Activated T-helper 2 cell treated with anti-CD3 and anti-CD28 coated beads, Interferon-gamma antibody, Interleukin-2, Interleukin-4, amounts not matched to agents 10 μg/mL and 5 μg/mL and 100 μg/mL, durations not matched to agents 14 hours and 24 hours and 36 hours (primary cell): ENCODE results near the gene ZFP92. TPM values are rescaled to one million over a fixed set of nuclear protein-coding genes. Genes with fewer than 3 reads are reported as not detected.
"Not testable (repeated sequence)": the region's sequence is repeated elsewhere in the genome, so short reads cannot be mapped to it uniquely, and the experiment has no call there.

ENCODE experiments used
- DNase-seq: peaks from one replicate; pipeline ENCODE4 v3.0.0; 2021; ENCODE audit warnings: low spot score
- H3K27ac Mint-ChIP-seq: one replicate; pipeline ENCODE4 v1.8.0; 2021; ENCODE audit warnings: mixed read lengths
- H3K27me3 Mint-ChIP-seq: one replicate; pipeline ENCODE4 v1.8.0; 2021; ENCODE audit warnings: low read depth, mixed read lengths
- H3K36me3 Mint-ChIP-seq: one replicate; pipeline ENCODE4 v1.8.0; 2021; ENCODE audit warnings: low read depth, mixed read lengths
- H3K4me1 Mint-ChIP-seq: one replicate; pipeline ENCODE4 v1.8.0; 2021; ENCODE audit warnings: low read depth, mixed read lengths
- H3K4me3 Mint-ChIP-seq: one replicate; pipeline ENCODE4 v1.8.0; 2021; ENCODE audit warnings: low read depth, mild to moderate bottlenecking, moderate library complexity, mixed read lengths
- H3K9me3 Mint-ChIP-seq: one replicate; pipeline ENCODE4 v1.8.0; 2021; ENCODE audit warnings: mixed read lengths
- intact Hi-C: fragments of 100-400 bp; cut with micrococcal nuclease; formaldehyde crosslinking; loops from one replicate; pipeline ENCODE4 v1.15.1; 2023
- total RNA-seq: library from RNA; stranded (reverse); gene quantifications from 2 replicates; pipeline ENCODE4 v1.2.3, GENCODE V29; 2022

Gene ZFP92
- total RNA-seq, 1 donor from 2014 or later = 2.1 TPM

DNA sequence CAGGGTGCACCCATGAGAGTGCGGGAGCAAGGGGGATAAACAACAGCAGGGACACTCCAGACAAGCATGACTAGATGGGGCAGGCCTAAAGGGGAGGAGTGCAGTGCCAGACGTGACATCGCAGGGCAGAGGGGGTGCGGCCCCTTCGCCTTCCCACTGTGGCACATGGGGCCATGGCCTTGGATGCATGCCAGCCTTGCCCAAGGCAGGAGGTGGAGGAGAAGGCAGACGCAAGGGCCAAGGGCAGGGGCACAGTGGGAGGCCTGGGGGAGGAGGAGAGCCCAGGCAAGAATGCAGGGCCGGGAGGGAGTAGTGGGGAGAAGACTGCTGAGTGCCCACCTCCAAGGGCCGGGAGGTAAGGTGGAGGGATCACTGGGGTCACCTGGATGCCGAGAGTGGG lies 31.8 kb upstream of the ZFP92 start:
- no peaks in the 10 kb centered on the region for H3K9me3 Mint-ChIP-seq
- no peak overlapping the region for H3K4me3 Mint-ChIP-seq
- H3K27ac Mint-ChIP-seq = no peak overlapping the region
- no peaks in the 10 kb centered on the region for H3K4me1 Mint-ChIP-seq
- intact Hi-C loops = no loop called here
- H3K36me3 Mint-ChIP-seq = no peaks in the 10 kb centered on the region
- DNase-seq = no peak
- no peaks in the 10 kb centered on the region for H3K27me3 Mint-ChIP-seq

DNA sequence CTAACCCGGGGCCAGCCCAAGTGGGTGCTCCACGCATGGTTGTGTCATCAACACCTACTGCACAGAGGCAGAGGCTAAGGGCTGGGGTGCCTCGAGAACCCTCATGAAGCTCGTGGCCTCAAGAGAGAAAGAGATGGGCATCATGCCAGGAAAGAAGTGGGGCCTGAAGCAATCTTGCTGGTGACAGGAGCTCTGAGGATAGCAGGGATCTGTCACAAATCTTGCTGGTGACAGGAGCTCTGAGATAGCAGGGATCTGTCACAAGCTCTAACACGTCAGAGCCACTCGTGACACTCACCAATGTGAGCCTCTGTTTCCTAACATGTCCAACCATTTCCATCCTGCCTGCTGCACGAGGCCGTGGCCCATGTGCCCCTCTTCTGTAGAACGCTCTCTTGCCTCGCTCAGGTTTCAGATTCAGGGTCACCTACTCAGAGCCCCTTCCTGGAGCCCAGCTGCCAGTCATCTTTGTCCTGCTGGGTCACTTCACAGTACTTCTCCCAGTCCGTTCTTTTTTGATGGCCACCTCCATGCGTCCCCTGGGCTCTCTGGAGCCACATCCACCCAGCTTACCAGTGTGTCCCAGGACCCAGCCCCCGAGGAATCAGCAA lies 31.2 kb upstream of the ZFP92 start:
- H3K36me3 Mint-ChIP-seq = no peaks in the 10 kb centered on the region
- intact Hi-C loops = no loop called here

DNA sequence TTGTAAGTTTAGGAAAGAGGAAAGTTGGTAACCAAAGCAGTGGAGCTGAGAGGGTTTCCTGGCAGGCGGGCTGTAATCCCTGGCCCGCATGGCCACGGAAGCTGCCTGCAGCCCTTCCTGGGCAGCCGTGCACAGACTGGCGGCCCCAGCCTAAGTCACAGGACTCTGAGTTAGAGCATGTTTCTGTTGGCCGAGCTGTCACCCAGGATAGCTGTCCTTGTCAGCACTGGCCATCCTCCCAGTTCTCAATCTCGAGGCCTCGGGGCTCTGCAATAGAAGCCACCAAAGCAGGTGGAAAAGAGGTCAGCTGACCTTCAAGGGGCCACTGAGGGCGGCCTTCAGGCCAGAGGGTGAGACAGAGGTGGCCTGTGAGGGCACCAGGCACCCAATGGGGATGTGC lies 30.6 kb upstream of the ZFP92 start:
- H3K4me3 Mint-ChIP-seq = no peak overlapping the region
- H3K27ac Mint-ChIP-seq = no peak overlapping the region
- H3K27me3 Mint-ChIP-seq = no peaks in the 10 kb centered on the region
- DNase-seq = no peak
- no peaks in the 10 kb centered on the region for H3K4me1 Mint-ChIP-seq
- no peaks in the 10 kb centered on the region for H3K36me3 Mint-ChIP-seq
- intact Hi-C loops = no loop called here
- H3K9me3 Mint-ChIP-seq = no peaks in the 10 kb centered on the region

More for the DNA sequence above, 31.2 kb upstream of the ZFP92 start:
- DNase-seq = no peak
- H3K9me3 Mint-ChIP-seq = no peaks in the 10 kb centered on the region
- H3K4me1 Mint-ChIP-seq = no peaks in the 10 kb centered on the region
- no peak overlapping the region for H3K27ac Mint-ChIP-seq
- H3K4me3 Mint-ChIP-seq = no peak overlapping the region
- no peaks in the 10 kb centered on the region for H3K27me3 Mint-ChIP-seq

DNA sequence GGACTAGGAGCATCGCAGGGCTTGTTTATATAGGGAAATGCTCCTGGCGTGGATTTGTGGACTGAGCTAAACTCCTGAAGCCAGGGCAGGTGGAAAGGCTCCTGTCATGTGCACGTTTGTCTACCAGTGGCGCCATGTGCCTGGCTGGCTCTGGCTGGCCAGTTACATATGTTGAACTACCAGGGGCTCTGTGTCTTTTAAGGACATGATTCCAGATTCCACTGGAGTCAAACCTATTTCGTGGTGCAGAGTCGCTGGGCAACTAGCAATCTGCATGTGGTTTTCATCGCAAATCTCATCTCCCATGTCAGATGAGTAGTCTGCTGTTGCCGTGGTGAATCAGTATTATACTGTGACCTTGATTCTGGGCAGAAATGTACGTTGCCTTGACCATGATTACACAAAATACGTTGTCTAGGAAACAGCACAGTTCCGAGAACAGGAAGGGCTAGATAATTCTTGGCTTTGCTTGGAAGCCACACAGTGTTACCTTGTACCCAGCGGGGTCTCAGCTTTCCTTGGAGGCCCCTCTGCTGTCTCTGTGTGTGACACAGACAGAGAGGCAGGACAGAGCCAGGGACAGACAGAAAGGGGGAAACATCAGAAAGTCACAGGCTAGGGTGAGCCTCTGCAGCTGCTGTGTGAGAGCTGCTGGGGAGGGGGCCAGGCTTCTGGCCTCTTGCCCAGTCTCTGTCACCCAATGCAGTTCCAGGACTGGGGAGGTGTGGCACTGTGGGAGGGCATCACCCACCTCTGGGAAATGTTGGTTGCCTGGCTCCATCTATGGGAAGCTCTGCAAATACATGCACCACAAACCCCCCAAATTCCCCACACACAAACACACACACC lies 29.4 kb upstream of the ZFP92 start:
- Mint-ChIP-seq H3K4me1 (no peaks in the 10 kb centered on the region), H3K4me3 (no peak overlapping the region), H3K9me3 (no peaks in the 10 kb centered on the region), H3K36me3 (no peaks in the 10 kb centered on the region), H3K27ac (no peak overlapping the region), H3K27me3 (peaks cover 3% of the 10 kb centered on the region)
- intact Hi-C loops = no loop called here
- no peak for DNase-seq

DNA sequence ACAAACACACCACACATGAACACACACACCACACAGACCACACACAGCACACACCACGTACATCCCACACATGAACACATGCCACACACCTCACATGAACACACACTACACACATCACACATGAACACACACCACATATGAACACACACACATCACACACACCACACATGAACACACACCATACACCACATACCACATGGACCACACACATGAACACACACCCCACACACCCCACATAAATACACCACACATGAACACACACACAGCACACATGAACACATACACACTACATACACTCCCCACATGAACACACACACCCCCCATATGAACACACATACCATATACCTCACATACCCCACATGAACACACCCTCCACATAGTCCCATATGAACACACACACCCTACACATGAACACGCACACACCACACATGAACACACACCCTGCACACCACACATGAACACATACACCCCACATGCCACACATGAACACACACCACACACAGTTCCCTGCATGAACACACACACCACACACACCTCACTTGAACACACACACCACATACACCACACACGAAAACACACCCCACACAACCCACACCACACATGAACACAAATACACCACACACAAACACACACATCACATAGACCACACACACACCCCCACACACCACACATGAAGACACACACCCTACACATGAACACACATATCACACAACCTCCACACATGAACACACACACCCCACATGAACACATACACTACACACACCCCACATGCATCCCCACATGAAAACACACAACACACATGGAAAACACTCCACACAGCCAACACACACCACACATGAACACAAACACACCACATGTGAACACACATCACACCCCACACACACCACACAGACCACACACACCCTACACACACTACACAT lies 28.4 kb upstream of the ZFP92 start:
- H3K36me3 Mint-ChIP-seq = no peaks in the 10 kb centered on the region
- peaks cover 3% of the 10 kb centered on the region for H3K27me3 Mint-ChIP-seq
- H3K4me1 Mint-ChIP-seq = no peaks in the 10 kb centered on the region
- intact Hi-C loops = no loop called here
- no peak overlapping the region for H3K27ac Mint-ChIP-seq
- no peak overlapping the region for H3K4me3 Mint-ChIP-seq
- no peaks in the 10 kb centered on the region for H3K9me3 Mint-ChIP-seq
- no peak for DNase-seq

DNA sequence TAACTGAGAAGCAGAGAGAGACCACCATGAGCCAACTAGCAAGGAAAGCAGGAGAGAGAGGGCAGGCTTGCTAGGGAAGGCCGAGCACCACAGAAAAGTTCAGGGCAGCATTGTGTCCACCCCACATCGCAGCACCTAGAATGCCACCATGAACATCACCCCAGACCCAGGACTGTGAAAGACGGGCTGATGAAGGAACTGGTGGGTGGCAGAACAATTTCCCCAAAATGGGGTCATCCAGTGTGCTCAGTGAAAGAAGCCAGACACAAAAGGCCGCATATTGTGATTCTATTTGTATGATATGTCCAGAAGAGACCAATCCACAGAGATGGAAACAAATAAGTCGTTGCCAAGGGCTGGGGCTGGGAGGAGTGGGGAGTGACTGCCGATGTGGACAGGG lies 26.9 kb upstream of the ZFP92 start:
- H3K36me3 Mint-ChIP-seq = no peaks in the 10 kb centered on the region
- no peak for DNase-seq
- H3K4me3 Mint-ChIP-seq = no peak overlapping the region
- H3K9me3 Mint-ChIP-seq = no peaks in the 10 kb centered on the region
- H3K27ac Mint-ChIP-seq = no peak overlapping the region
- intact Hi-C loops = no loop called here
- H3K27me3 Mint-ChIP-seq = peaks cover 3% of the 10 kb centered on the region
- no peaks in the 10 kb centered on the region for H3K4me1 Mint-ChIP-seq

DNA sequence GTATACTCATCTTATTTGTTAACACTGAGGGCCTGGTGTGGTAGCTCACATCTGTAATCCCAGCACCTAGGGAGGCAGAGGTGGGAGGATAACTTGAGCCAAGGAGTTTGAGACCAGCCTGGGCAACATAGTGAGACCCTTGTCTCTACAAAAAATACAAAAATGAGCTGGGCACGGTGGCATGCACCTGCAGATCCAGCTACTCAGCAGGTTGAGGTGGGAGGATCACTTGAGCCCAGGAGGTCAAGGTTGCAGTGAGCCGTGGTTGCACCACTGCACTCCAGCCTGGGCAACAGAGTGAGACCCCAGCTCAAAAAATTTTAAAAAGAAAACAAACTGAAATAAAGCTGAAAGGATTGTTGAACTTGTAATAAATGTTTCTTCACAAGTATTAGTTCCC lies 26.3 kb upstream of the ZFP92 start:
- H3K27me3 Mint-ChIP-seq, H3K36me3 Mint-ChIP-seq, H3K4me1 Mint-ChIP-seq, H3K9me3 Mint-ChIP-seq, DNase-seq, H3K27ac Mint-ChIP-seq, intact Hi-C loops, H3K4me3 Mint-ChIP-seq: not testable (repeated sequence)

DNA sequence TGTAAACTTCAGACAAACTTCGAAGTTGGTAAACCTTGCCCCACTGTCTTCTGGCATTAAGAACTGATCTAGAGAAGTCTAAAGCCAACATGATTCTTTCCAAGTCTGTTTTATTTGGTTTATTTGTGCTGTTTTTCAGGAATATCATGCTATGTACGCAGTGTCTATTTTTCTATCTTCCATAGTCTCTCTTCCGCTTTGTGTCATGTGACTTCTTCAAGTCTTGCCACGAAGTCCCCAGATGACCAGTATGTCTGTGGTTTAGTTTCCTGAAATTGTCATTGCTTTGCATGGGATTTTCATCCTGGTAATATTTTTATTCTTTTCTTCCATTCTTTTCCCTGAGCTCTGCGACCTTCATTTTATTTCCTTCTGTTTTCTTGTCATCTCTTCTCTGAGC lies 25.2 kb upstream of the ZFP92 start:
- Mint-ChIP-seq H3K4me1 (no peaks in the 10 kb centered on the region), H3K4me3 (no peak overlapping the region), H3K9me3 (no peaks in the 10 kb centered on the region), H3K27ac (no peak overlapping the region), H3K36me3 (no peaks in the 10 kb centered on the region), H3K27me3 (peaks cover 3% of the 10 kb centered on the region)
- intact Hi-C loops = no loop called here
- DNase-seq = no peak

DNA sequence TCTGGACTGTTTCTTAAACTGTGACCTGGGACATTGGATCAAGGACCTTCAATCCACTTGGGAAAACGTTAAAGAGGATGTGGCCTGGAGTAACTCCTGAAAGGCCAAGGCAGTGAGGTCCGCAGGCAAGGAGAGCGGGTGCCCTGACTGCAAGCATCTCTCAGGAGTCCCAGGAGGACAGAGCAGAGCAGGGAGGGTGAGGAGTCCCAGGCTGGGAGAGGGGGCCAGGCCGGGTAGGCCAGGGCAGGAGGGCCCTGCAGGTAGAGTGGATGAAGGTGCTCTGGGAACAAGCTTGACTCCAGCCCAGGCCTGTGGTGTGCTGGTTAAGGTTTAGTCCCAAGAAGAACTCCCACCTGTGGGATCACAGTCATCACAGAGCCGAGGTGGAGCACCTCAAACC lies 23.9 kb upstream of the ZFP92 start:
- intact Hi-C loops = no loop called here

DNA sequence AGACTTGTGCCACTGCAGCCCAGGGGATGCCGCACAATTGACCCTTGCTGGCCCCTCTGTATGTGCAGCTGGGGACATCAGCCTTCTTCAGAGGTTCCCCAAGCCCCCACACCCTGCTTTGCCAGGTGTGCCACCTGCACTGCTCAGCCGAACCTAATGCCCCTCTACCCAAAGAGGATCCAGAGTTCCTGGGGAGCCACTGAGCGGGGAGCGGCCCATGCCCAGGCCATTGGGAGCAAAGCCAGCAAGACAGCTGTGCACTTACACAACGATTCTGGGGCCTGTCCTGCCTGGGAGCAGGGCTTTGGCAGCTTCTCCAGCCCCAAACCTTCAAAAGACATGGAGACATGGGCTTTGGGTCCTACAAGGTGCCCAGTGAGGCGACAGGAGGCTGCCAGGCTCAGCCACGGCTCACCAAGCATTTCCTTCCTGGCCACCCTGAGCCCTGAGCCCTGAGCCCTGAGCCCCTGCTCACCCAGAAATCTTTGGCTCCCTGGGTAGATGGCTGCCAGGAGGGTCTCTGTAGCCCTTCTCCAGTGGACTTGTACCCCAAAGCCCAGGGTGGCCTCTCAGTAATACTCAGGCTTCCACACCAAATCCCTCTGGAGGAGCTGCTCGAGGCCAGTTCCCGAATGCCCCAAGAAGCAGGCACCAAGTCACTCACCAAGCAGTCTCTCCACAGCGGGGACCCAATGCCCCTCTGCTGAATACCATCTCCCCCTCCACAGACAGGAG lies 23.1 kb upstream of the ZFP92 start:
- Mint-ChIP-seq H3K36me3 (no peaks in the 10 kb centered on the region), H3K9me3 (no peaks in the 10 kb centered on the region), H3K4me3 (no peak overlapping the region), H3K27me3 (peaks cover 3% of the 10 kb centered on the region), H3K4me1 (no peaks in the 10 kb centered on the region), H3K27ac (no peak overlapping the region)
- intact Hi-C loops = no loop called here
- no peak for DNase-seq

More for the DNA sequence above, 23.9 kb upstream of the ZFP92 start:
- H3K36me3 Mint-ChIP-seq = no peaks in the 10 kb centered on the region
- peaks cover 3% of the 10 kb centered on the region for H3K27me3 Mint-ChIP-seq
- no peak for DNase-seq
- no peak overlapping the region for H3K4me3 Mint-ChIP-seq
- no peak overlapping the region for H3K27ac Mint-ChIP-seq
- no peaks in the 10 kb centered on the region for H3K4me1 Mint-ChIP-seq
- no peaks in the 10 kb centered on the region for H3K9me3 Mint-ChIP-seq

DNA sequence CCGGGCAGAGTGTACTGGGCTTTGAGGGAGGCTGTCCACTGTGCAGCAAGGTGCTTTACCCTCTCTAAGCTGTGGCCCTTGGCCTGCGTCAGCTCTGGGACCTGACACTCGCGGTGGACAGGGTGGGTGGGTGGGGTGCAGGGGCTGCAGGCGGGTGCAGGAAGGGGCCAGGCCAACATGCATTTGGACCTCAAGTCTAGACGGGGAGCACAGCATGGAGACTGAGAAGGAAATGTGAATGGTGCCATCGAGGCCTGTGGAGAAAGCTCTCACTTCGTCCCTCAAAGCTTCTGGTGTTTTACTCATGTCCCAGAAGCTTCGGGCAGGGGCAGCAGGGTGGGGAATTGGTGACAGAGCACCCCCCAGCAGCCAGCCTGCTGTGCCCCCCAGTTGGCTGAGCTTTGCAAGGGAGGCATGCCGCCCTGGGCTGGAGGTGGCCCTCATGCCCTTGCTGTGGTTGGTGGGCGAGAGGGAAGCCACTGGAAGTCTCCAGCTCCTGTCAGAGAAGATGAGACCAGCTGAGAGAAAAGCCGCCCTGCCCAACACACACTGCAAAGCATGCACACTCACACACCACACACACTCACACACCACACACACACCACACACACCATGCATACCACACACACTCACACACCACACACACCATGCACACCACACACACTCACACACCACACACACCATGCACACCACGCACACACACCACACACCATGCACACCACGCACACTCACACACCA lies 22.4 kb upstream of the ZFP92 start:
- intact Hi-C loops = no loop called here
- Mint-ChIP-seq H3K4me1 (no peaks in the 10 kb centered on the region), H3K4me3 (no peak overlapping the region), H3K27me3 (peaks cover 3% of the 10 kb centered on the region), H3K36me3 (no peaks in the 10 kb centered on the region), H3K9me3 (no peaks in the 10 kb centered on the region), H3K27ac (no peak overlapping the region)
- no peak for DNase-seq

DNA sequence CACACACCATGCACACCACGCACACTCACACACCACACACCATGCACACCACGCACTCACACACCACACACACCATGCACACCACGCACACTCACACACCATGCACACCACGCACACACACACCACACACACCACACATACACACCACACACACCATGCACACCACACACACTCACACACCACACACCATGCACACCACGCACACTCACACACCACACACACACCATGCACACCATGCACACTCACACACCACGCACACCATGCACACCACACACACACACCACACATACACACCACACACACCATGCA lies 21.9 kb upstream of the ZFP92 start:
- H3K27ac Mint-ChIP-seq, H3K4me1 Mint-ChIP-seq, intact Hi-C loops, H3K27me3 Mint-ChIP-seq, H3K9me3 Mint-ChIP-seq, DNase-seq, H3K36me3 Mint-ChIP-seq, H3K4me3 Mint-ChIP-seq: not testable (repeated sequence)
